ENCODE results near the gene NUB1. TPM values are rescaled to one million over a fixed set of nuclear protein-coding genes. Genes with fewer than 3 reads are reported as not detected.

Gene NUB1
- total and polyA plus RNA-seq, 4 donors, result 33.2 to 62.2 (median 50.5) TPM

GRCh38 chr7:151322906-151323305 lies 18.7 kb upstream of the NUB1 start:
- Histone ChIP-seq H3K4me1 (ENCODE audit: control insufficient read depth, insufficient read depth, low read length) (no peaks in the 10 kb centered on the region), H3K36me3 (ENCODE audit: control insufficient read depth, insufficient read depth, low read length) (no peaks in the 10 kb centered on the region), H3K4me3 (ENCODE audit: low read depth, low read length) (no peak overlapping the region), H3K9me3 (ENCODE audit: control insufficient read depth, insufficient read depth, low read length) (peaks cover 3% of the 10 kb centered on the region), H3K27ac (ENCODE audit: low read depth, low read length) (no peak overlapping the region), H3K27me3 (ENCODE audit: control insufficient read depth, insufficient read depth, low read length) (no peaks in the 10 kb centered on the region)
- no peak for DNase-seq (ENCODE audit: low read depth in 4 of 6, low spot score in 6 of 6)

GRCh38 chr7:151327022-151327421 lies 14.6 kb upstream of the NUB1 start:
- H3K4me1 ChIP-seq (ENCODE audit: control insufficient read depth, insufficient read depth, low read length), result no peaks in the 10 kb centered on the region
- no peaks in the 10 kb centered on the region for H3K27me3 ChIP-seq (ENCODE audit: control insufficient read depth, insufficient read depth, low read length)
- H3K36me3 ChIP-seq (ENCODE audit: control insufficient read depth, insufficient read depth, low read length), result no peaks in the 10 kb centered on the region
- H3K9me3 ChIP-seq (ENCODE audit: control insufficient read depth, insufficient read depth, low read length), result no peaks in the 10 kb centered on the region
- no peak overlapping the region for H3K4me3 ChIP-seq (ENCODE audit: low read depth, low read length)
- H3K27ac ChIP-seq (ENCODE audit: low read depth, low read length), result no peak overlapping the region
- WGBS (ENCODE audit: insufficient coverage), result 100% methylated on average over 1 of the region's 2 CpGs
- DNase-seq (ENCODE audit: low read depth in 4 of 6, low spot score in 6 of 6), result no peak

- H3K36me3 ChIP-seq (ENCODE audit: control insufficient read depth, insufficient read depth, low read length), result no peaks in the 10 kb centered on the region
Measured at GRCh38 chr7:151327659-151328058, 14.0 kb upstream of the NUB1 start.

GRCh38 chr7:151330181-151330580 lies 11.4 kb upstream of the NUB1 start:
- H3K4me1 ChIP-seq (ENCODE audit: control insufficient read depth, insufficient read depth, low read length), result no peaks in the 10 kb centered on the region

More at GRCh38 chr7:151327659-151328058, 14.0 kb upstream of the NUB1 start:
- DNase-seq (ENCODE audit: low read depth in 4 of 6, low spot score in 6 of 6), result no peak
- H3K4me1 ChIP-seq (ENCODE audit: control insufficient read depth, insufficient read depth, low read length), result no peaks in the 10 kb centered on the region
- H3K27me3 ChIP-seq (ENCODE audit: control insufficient read depth, insufficient read depth, low read length), result no peaks in the 10 kb centered on the region
- no CpG with 5 or more reads among the region's 2 CpGs for WGBS (ENCODE audit: insufficient coverage)
- H3K27ac ChIP-seq (ENCODE audit: low read depth, low read length), result no peak overlapping the region
- no peak overlapping the region for H3K4me3 ChIP-seq (ENCODE audit: low read depth, low read length)
- H3K9me3 ChIP-seq (ENCODE audit: control insufficient read depth, insufficient read depth, low read length), result no peaks in the 10 kb centered on the region

GRCh38 chr7:151330661-151331060 lies 11.0 kb upstream of the NUB1 start:
- no peaks in the 10 kb centered on the region for H3K36me3 ChIP-seq (ENCODE audit: control insufficient read depth, insufficient read depth, low read length)
- WGBS (ENCODE audit: insufficient coverage), result no CpG with 5 or more reads among the region's 3 CpGs
- no peak overlapping the region for H3K4me3 ChIP-seq (ENCODE audit: low read depth, low read length)
- no peak for DNase-seq (ENCODE audit: low read depth in 4 of 6, low spot score in 6 of 6)
- no peak overlapping the region for H3K27ac ChIP-seq (ENCODE audit: low read depth, low read length)
- no peaks in the 10 kb centered on the region for H3K27me3 ChIP-seq (ENCODE audit: control insufficient read depth, insufficient read depth, low read length)
- H3K4me1 ChIP-seq (ENCODE audit: control insufficient read depth, insufficient read depth, low read length), result no peaks in the 10 kb centered on the region
- H3K9me3 ChIP-seq (ENCODE audit: control insufficient read depth, insufficient read depth, low read length), result no peaks in the 10 kb centered on the region

More at GRCh38 chr7:151330181-151330580, 11.4 kb upstream of the NUB1 start:
- no peak overlapping the region for H3K27ac ChIP-seq (ENCODE audit: low read depth, low read length)
- no peaks in the 10 kb centered on the region for H3K9me3 ChIP-seq (ENCODE audit: control insufficient read depth, insufficient read depth, low read length)
- no peak for DNase-seq (ENCODE audit: low read depth in 4 of 6, low spot score in 6 of 6)
- H3K27me3 ChIP-seq (ENCODE audit: control insufficient read depth, insufficient read depth, low read length), result no peaks in the 10 kb centered on the region
- no peaks in the 10 kb centered on the region for H3K36me3 ChIP-seq (ENCODE audit: control insufficient read depth, insufficient read depth, low read length)
- H3K4me3 ChIP-seq (ENCODE audit: low read depth, low read length), result no peak overlapping the region

GRCh38 chr7:151334628-151335027 lies 7.0 kb upstream of the NUB1 start:
- Histone ChIP-seq H3K27ac (ENCODE audit: low read depth, low read length) (no peak overlapping the region), H3K36me3 (ENCODE audit: control insufficient read depth, insufficient read depth, low read length) (no peaks in the 10 kb centered on the region), H3K4me1 (ENCODE audit: control insufficient read depth, insufficient read depth, low read length) (no peaks in the 10 kb centered on the region), H3K4me3 (ENCODE audit: low read depth, low read length) (no peak overlapping the region), H3K9me3 (ENCODE audit: control insufficient read depth, insufficient read depth, low read length) (no peaks in the 10 kb centered on the region), H3K27me3 (ENCODE audit: control insufficient read depth, insufficient read depth, low read length) (no peaks in the 10 kb centered on the region)
- no CpG with 5 or more reads among the region's 1 CpG for WGBS (ENCODE audit: insufficient coverage)
- no peak for DNase-seq (ENCODE audit: low read depth in 4 of 6, low spot score in 6 of 6)

- Histone ChIP-seq H3K27me3 (ENCODE audit: control insufficient read depth, insufficient read depth, low read length) (no peaks in the 10 kb centered on the region), H3K4me3 (ENCODE audit: low read depth, low read length) (no peak overlapping the region), H3K27ac (ENCODE audit: low read depth, low read length) (no peak overlapping the region), H3K4me1 (ENCODE audit: control insufficient read depth, insufficient read depth, low read length) (peaks cover 2% of the 10 kb centered on the region), H3K36me3 (ENCODE audit: control insufficient read depth, insufficient read depth, low read length) (no peaks in the 10 kb centered on the region), H3K9me3 (ENCODE audit: control insufficient read depth, insufficient read depth, low read length) (no peaks in the 10 kb centered on the region)
- DNase-seq (ENCODE audit: low read depth in 4 of 6, low spot score in 6 of 6), result no peak
- 89% methylated on average over 8 of the region's 12 CpGs for WGBS (ENCODE audit: insufficient coverage)
Measured at GRCh38 chr7:151336027-151336708, 5.4 kb upstream of the NUB1 start.

- Histone ChIP-seq H3K36me3 (ENCODE audit: control insufficient read depth, insufficient read depth, low read length) (no peaks in the 10 kb centered on the region), H3K27me3 (ENCODE audit: control insufficient read depth, insufficient read depth, low read length) (no peaks in the 10 kb centered on the region), H3K27ac (ENCODE audit: low read depth, low read length) (no peak overlapping the region), H3K9me3 (ENCODE audit: control insufficient read depth, insufficient read depth, low read length) (no peaks in the 10 kb centered on the region), H3K4me3 (ENCODE audit: low read depth, low read length) (no peak overlapping the region), H3K4me1 (ENCODE audit: control insufficient read depth, insufficient read depth, low read length) (peaks cover 5% of the 10 kb centered on the region)
- DNase-seq (ENCODE audit: low read depth in 4 of 6, low spot score in 6 of 6), result no peak
- WGBS (ENCODE audit: insufficient coverage), result 93% methylated on average over 2 of the region's 2 CpGs
Measured at GRCh38 chr7:151337346-151337745, 4.3 kb upstream of the NUB1 start.

GRCh38 chr7:151338809-151339208 lies 2.8 kb upstream of the NUB1 start:
- Histone ChIP-seq H3K4me3 (ENCODE audit: low read depth, low read length) (no peak overlapping the region), H3K27ac (ENCODE audit: low read depth, low read length) (no peak overlapping the region), H3K27me3 (ENCODE audit: control insufficient read depth, insufficient read depth, low read length) (no peaks in the 10 kb centered on the region), H3K9me3 (ENCODE audit: control insufficient read depth, insufficient read depth, low read length) (no peaks in the 10 kb centered on the region), H3K36me3 (ENCODE audit: control insufficient read depth, insufficient read depth, low read length) (peaks cover 3% of the 10 kb centered on the region), H3K4me1 (ENCODE audit: control insufficient read depth, insufficient read depth, low read length) (peaks cover 12% of the 10 kb centered on the region)
- DNase-seq (ENCODE audit: low read depth in 4 of 6, low spot score in 6 of 6), result no peak
- WGBS (ENCODE audit: insufficient coverage), result 100% methylated on average over 2 of the region's 3 CpGs

- no peaks in the 10 kb centered on the region for H3K9me3 ChIP-seq (ENCODE audit: control insufficient read depth, insufficient read depth, low read length)
- no peaks in the 10 kb centered on the region for H3K27me3 ChIP-seq (ENCODE audit: control insufficient read depth, insufficient read depth, low read length)
- H3K4me1 ChIP-seq (ENCODE audit: control insufficient read depth, insufficient read depth, low read length), result peaks cover 12% of the 10 kb centered on the region
- no peak for DNase-seq (ENCODE audit: low read depth in 4 of 6, low spot score in 6 of 6)
- WGBS (ENCODE audit: insufficient coverage), result 80% methylated on average over 5 of the region's 7 CpGs
- no peak overlapping the region for H3K27ac ChIP-seq (ENCODE audit: low read depth, low read length)
- H3K4me3 ChIP-seq (ENCODE audit: low read depth, low read length), result no peak overlapping the region
- peaks cover 6% of the 10 kb centered on the region for H3K36me3 ChIP-seq (ENCODE audit: control insufficient read depth, insufficient read depth, low read length)
Measured at GRCh38 chr7:151339651-151340382, 1.8 kb upstream of the NUB1 start.
